Left ventricle myocardium inferior (tissue), 1 donor: ENCODE results near the gene KLC3. TPM values are rescaled to one million over a fixed set of nuclear protein-coding genes. Genes with fewer than 3 reads are reported as not detected.

Source experiments
- DNase-seq: peaks from one replicate; pipeline ENCODE4 v3.0.0-alpha.2; 2020
- H3K27ac ChIP-seq: fragments of 200-600 bp; replicated peaks from 2 replicates; pipeline ENCODE4 v1.8.0; 2021
- H3K27me3 ChIP-seq: fragments of 200-600 bp; 2 replicates; pipeline ENCODE4 v1.8.0; 2021; ENCODE audit warnings: low read depth
- H3K36me3 ChIP-seq: fragments of 200-600 bp; 2 replicates; pipeline ENCODE4 v1.8.0; 2021
- H3K4me1 ChIP-seq: fragments of 200-600 bp; 2 replicates; pipeline ENCODE4 v1.8.0; 2021
- H3K4me3 ChIP-seq: fragments of 200-600 bp; 2 replicates; pipeline ENCODE4 v1.8.0; 2021; ENCODE audit warnings: mild to moderate bottlenecking, moderate library complexity
- H3K9me3 ChIP-seq: fragments of 200-600 bp; replicated peaks from 2 replicates; pipeline ENCODE4 v1.8.0; 2021
- CTCF ChIP-seq: fragments of 200-600 bp; IDR thresholded peaks from 2 replicates; pipeline ENCODE4 v1.8.0; 2021; ENCODE audit warnings: antibody characterized with exemption, mild to moderate bottlenecking, borderline replicate concordance
- intact Hi-C: fragments of 100-400 bp; cut with micrococcal nuclease; formaldehyde crosslinking; loops from one replicate; pipeline ENCODE4 v1.11.0; 2022
- total RNA-seq: library from RNA; stranded (reverse); fragmentation: NEBNext Ultra II Directional; extraction: Animal tissue kit (Norgen Biotek cat#: 25700); gene quantifications from one replicate; pipeline ENCODE4 v1.2.1, GENCODE V29; 2021
- donor health status: DM: no; HTN: yes; CAD: no; lungs with severe emphysema.

KLC3 gene
- total RNA-seq, 1 donor from 2014 or later: not detected

- TF ChIP-seq CTCF: no peak
- DNase-seq: peak; percentile 85
- H3K9me3 ChIP-seq: no peaks in the 10 kb centered on the region
- peak within 1 kb of the TSS; percentile 95 for H3K27ac ChIP-seq
- H3K27me3 ChIP-seq: peaks cover 27% of the 10 kb centered on the region
- intact Hi-C loops: no loop called here
- H3K36me3 ChIP-seq: peaks cover 24% of the 10 kb centered on the region
- H3K4me1 ChIP-seq: peaks cover 32% of the 10 kb centered on the region
- peak within 1 kb of the TSS; percentile 72 for H3K4me3 ChIP-seq
Observed at GRCh38 chr19:45322744-45323281, 17.7 kb upstream of the KLC3 start, which contains the start of gene CKM. TSS of gene CKM (minus strand) at chr19:45322875. CDS start at chr19:45319713, 3,162 bp downstream.

- peak overlapping the region; percentile 72 for H3K4me3 ChIP-seq
- peaks cover 27% of the 10 kb centered on the region for H3K27me3 ChIP-seq
- TF ChIP-seq CTCF: no peak
- intact Hi-C loops: no loop called here
- peak overlapping the region; percentile 95 for H3K27ac ChIP-seq
- H3K4me1 ChIP-seq: peaks cover 24% of the 10 kb centered on the region
- H3K9me3 ChIP-seq: no peaks in the 10 kb centered on the region
- DNase-seq: peak; percentile 79
- H3K36me3 ChIP-seq: peaks cover 15% of the 10 kb centered on the region
Observed at GRCh38 chr19:45323671-45324081, 16.9 kb upstream of the KLC3 start.

- peaks cover 16% of the 10 kb centered on the region for H3K4me1 ChIP-seq
- peak overlapping the region; percentile 95 for H3K27ac ChIP-seq
- peak overlapping the region; percentile 72 for H3K4me3 ChIP-seq
- DNase-seq: no peak
- intact Hi-C loops: no loop called here
- H3K36me3 ChIP-seq: peaks cover 7% of the 10 kb centered on the region
- no peaks in the 10 kb centered on the region for H3K9me3 ChIP-seq
- H3K27me3 ChIP-seq: peaks cover 27% of the 10 kb centered on the region
- no peak for TF ChIP-seq CTCF
Observed at GRCh38 chr19:45324349-45324907, 16.1 kb upstream of the KLC3 start.

GRCh38 chr19:45327404-45328143, 13.0 kb upstream of the KLC3 start:
- no peaks in the 10 kb centered on the region for H3K9me3 ChIP-seq

GRCh38 chr19:45331411-45331810, 9.1 kb upstream of the KLC3 start:
- Histone ChIP-seq H3K4me1 (peaks cover 2% of the 10 kb centered on the region), H3K27ac (no peak overlapping the region), H3K27me3 (no peaks in the 10 kb centered on the region), H3K36me3 (no peaks in the 10 kb centered on the region), H3K4me3 (no peak overlapping the region), H3K9me3 (no peaks in the 10 kb centered on the region)
- intact Hi-C loops: no loop called here
- DNase-seq: no peak
- no peak for TF ChIP-seq CTCF

More at GRCh38 chr19:45327404-45328143, 13.0 kb upstream of the KLC3 start:
- TF ChIP-seq CTCF: no peak
- Histone ChIP-seq H3K36me3 (no peaks in the 10 kb centered on the region), H3K4me1 (peaks cover 10% of the 10 kb centered on the region), H3K27ac (no peak overlapping the region), H3K27me3 (peaks cover 16% of the 10 kb centered on the region), H3K4me3 (no peak overlapping the region)
- intact Hi-C loops: no loop called here
- no peak for DNase-seq
